HepG2 (cell line): ENCODE data around the gene OR13J1. TPM values are rescaled to one million over a fixed set of nuclear protein-coding genes. Genes with fewer than 3 reads are reported as not detected.

Source experiments
- ATAC-seq: fragments of 200-7000 bp; cut with Tn5 transposase; 3 replicates; pipeline ENCODE4 v1.9.1; 2020; ENCODE audit warnings: mild to moderate bottlenecking, moderate library complexity
- BruUV-seq: library from RNA; stranded (reverse); fragments of 400-500 nt; replicated peaks from 2 replicates; lab custom pipeline; 2021; lab: Mats Ljungman, UMichigan
- CTCF ChIA-PET: fragments of 300-600 bp; formaldehyde crosslinking; extraction: SDS; loops from one replicate; lab custom pipeline; 2021; ENCODE audit warnings: low total read pairs, inconsistent platforms, low intra/inter-chr PET ratio; lab: Yijun Ruan, JAX
- POLR2A ChIA-PET: fragments of 350-600 bp; sonication (Branson Sonifier 250); formaldehyde crosslinking; loops from one replicate; lab custom pipeline; 2020; ENCODE audit warnings: antibody characterized with exemption, inconsistent platforms; lab: Yijun Ruan, JAX
- DNase-seq: peaks from one replicate; pipeline ENCODE4 v3.0.0-alpha.2; 2015; ENCODE audit warnings: low spot score
- FAIRE-seq: peaks from 3 replicates; lab custom pipeline; 2011; peaks lifted over from hg19 to GRCh38; lab: Jason Lieb, UNC
- H2AFZ ChIP-seq: one replicate; pipeline ENCODE4 v1.6.1; 2011; ENCODE audit warnings: low read length, inconsistent platforms
- H3K27ac ChIP-seq: fragments of 300-600 bp; 3 replicates; pipeline ENCODE4 v1.8.0; 2011; ENCODE audit warnings: mixed run types, mild to moderate bottlenecking, mixed read lengths, low read length, inconsistent platforms; ENCODE audit not compliant: insufficient read depth; ENCODE audit errors: extremely low read length
- H3K27me3 ChIP-seq, 2 experiments: fragments of 200-600 bp in 1 of 2; 2 replicates in 1 of 2; 3 replicates in 1 of 2; pipeline versions ENCODE4 v1.6.0 to v1.8.0; 2011; ENCODE audit warnings: low read length in 2 of 2, mild to moderate bottlenecking in 2 of 2, moderate library complexity in 2 of 2, inconsistent platforms in 1 of 2; ENCODE audit not compliant: insufficient read depth in 2 of 2, control insufficient read depth in 1 of 2
- H3K36me3 ChIP-seq, 2 experiments: fragments of 200-600 bp in 1 of 2; replicated peaks in 1 of 2; 2 replicates in 1 of 2; 3 replicates in 1 of 2; pipeline versions ENCODE4 v1.5.1 to v1.8.0; 2011; ENCODE audit warnings: low read length in 2 of 2, inconsistent platforms in 1 of 2; ENCODE audit not compliant: insufficient read depth in 2 of 2, control insufficient read depth in 1 of 2
- H3K4me1 ChIP-seq: 2 replicates; pipeline ENCODE4 v1.5.1; 2012; ENCODE audit warnings: low read length, inconsistent platforms; ENCODE audit not compliant: insufficient read depth
- H3K4me2 ChIP-seq: 2 replicates; pipeline ENCODE4 v1.6.0; 2011; ENCODE audit warnings: low read depth, low read length, inconsistent platforms
- H3K4me3 ChIP-seq, 3 experiments: fragments of 200-600 bp in 1 of 3; sonication (generic), shearing (Covaris generic) in 1 of 3; replicated peaks in 1 of 3; 2 replicates each; pipeline ENCODE4 v1.5.1; 2011 to 2016; ENCODE audit warnings: low read length in 3 of 3, inconsistent platforms in 2 of 3, low read depth in 2 of 3, mild to moderate bottlenecking in 2 of 3, control low read depth in 1 of 3, mixed read lengths in 1 of 3; ENCODE audit not compliant: insufficient read depth in 1 of 3
- H3K79me2 ChIP-seq: one replicate; pipeline ENCODE4 v1.6.1; 2011; ENCODE audit warnings: low read length, inconsistent platforms; ENCODE audit not compliant: insufficient read depth
- H3K9ac ChIP-seq: 2 replicates; pipeline ENCODE4 v1.6.0; 2011; ENCODE audit warnings: mild to moderate bottlenecking, low read depth, low read length, inconsistent platforms; ENCODE audit not compliant: insufficient read depth
- H3K9me3 ChIP-seq: 2 replicates; pipeline ENCODE4 v1.5.1; 2012; ENCODE audit warnings: mild to moderate bottlenecking, low read length
- H4K20me1 ChIP-seq: 2 replicates; pipeline ENCODE4 v1.6.0; 2011; ENCODE audit warnings: inconsistent platforms, mild to moderate bottlenecking, low read length, moderate library complexity; ENCODE audit not compliant: insufficient read depth
- KAT8 ChIP-seq: IDR thresholded peaks from 2 replicates; pipeline ENCODE4 v1.6.1; 2016; ENCODE audit warnings: missing genetic modification reagents, missing compliant biosample characterization
- NR2F6 ChIP-seq, 2 experiments: IDR thresholded peaks; 2 replicates each; pipeline ENCODE4 v1.6.1; 2016; ENCODE audit warnings: antibody characterized with exemption in 1 of 2, mild to moderate bottlenecking in 1 of 2
- PATZ1 ChIP-seq: sonication (generic); formaldehyde crosslinking; IDR thresholded peaks from 2 replicates; pipeline ENCODE4 v1.4.0; 2020; ENCODE audit warnings: missing genetic modification reagents
- TBP ChIP-seq: sonication (generic); formaldehyde crosslinking; IDR thresholded peaks from 2 replicates; pipeline ENCODE4 v1.5.0; 2020; ENCODE audit warnings: missing genetic modification reagents
- TGIF2 ChIP-seq: IDR thresholded peaks from 2 replicates; pipeline ENCODE4 v1.6.1; 2016; ENCODE audit warnings: control low read depth, missing compliant biosample characterization
- ZBTB1 ChIP-seq: sonication (generic); formaldehyde crosslinking; IDR thresholded peaks from 2 replicates; pipeline ENCODE4 v1.4.0; 2020; ENCODE audit warnings: missing genetic modification reagents, borderline replicate concordance
- ZFP36 ChIP-seq: fragments of 150-350 bp; IDR thresholded peaks from 2 replicates; pipeline ENCODE4 v1.6.1; 2018; ENCODE audit warnings: borderline replicate concordance, low read length, low read depth; ENCODE audit not compliant: partially characterized antibody
- ZNF10 ChIP-seq: sonication (generic); formaldehyde crosslinking; IDR thresholded peaks from 2 replicates; pipeline ENCODE4 v1.4.0; 2020; ENCODE audit warnings: mild to moderate bottlenecking, low read depth, missing genetic modification reagents, borderline replicate concordance
- ZNF101 ChIP-seq: sonication (generic); formaldehyde crosslinking; IDR thresholded peaks from 2 replicates; pipeline ENCODE4 v1.4.0; 2020; ENCODE audit warnings: mild to moderate bottlenecking, low read depth, missing genetic modification reagents, borderline replicate concordance
- ZNF335 ChIP-seq: sonication (generic); formaldehyde crosslinking; IDR thresholded peaks from 2 replicates; pipeline ENCODE4 v1.4.0; 2020; ENCODE audit warnings: missing genetic modification reagents
- WGBS: methylation state at CpG from one replicate; pipeline ENCODE4 v1.1.6; 2017; ENCODE audit warnings: low lambda C conversion rate; 5-methylcytosine and 5-hydroxymethylcytosine counted together
- in situ Hi-C: cut with HindIII; loops from 2 replicates; pipeline ENCODE4 v1.10.0; 2017; ENCODE audit warnings: low pct_unique_long_range_greater_than_20kb; ENCODE audit not compliant: extremely low pct_ligation_motif_present
- intact Hi-C: fragments of 100-400 bp; cut with micrococcal nuclease; formaldehyde crosslinking; loops from one replicate; pipeline ENCODE4 v1.10.0; 2022; ENCODE audit not compliant: unreplicated experiment
- polyA plus RNA-seq, 8 experiments: library from polyadenylated mRNA; depleted of rRNA in 3 of 8; stranded (reverse) in 7 of 8; unstranded in 1 of 8; fragments of >200 nt; fragmentation: Illumina TruSeq in 4 of 8; extraction: Trizol in 4 of 8; gene quantifications; 2 replicates each; pipeline versions ENCODE4 v1.2.1 to v1.2.3, GENCODE V29; 2011 to 2016; ENCODE audit warnings: low read depth in 4 of 8, missing spikeins in 1 of 8, mixed read lengths in 1 of 8; ENCODE audit not compliant: insufficient read depth in 1 of 8
- total RNA-seq, 5 experiments: library from RNA; depleted of rRNA; stranded (reverse); fragments of >200 nt; fragmentation: Illumina TruSeq; extraction: Trizol; gene quantifications; 2 replicates each; pipeline ENCODE4 v1.2.3, GENCODE V29; 2016; ENCODE audit warnings: low read depth in 1 of 5
- TF ChIP-seq, protein P1 (sequence below): sonication (generic); formaldehyde crosslinking; IDR thresholded peaks from 2 replicates; pipeline ENCODE4 v1.4.0; 2020; ENCODE audit warnings: missing genetic modification reagents, borderline replicate concordance
- TF ChIP-seq, protein P2 (sequence below), 2 experiments: sonication (generic) in 1 of 2; formaldehyde crosslinking in 1 of 2; IDR thresholded peaks; 2 replicates each; pipeline versions ENCODE4 v1.4.0 to v1.6.1; 2016 to 2020; ENCODE audit warnings: borderline replicate concordance in 1 of 2, low read depth in 1 of 2, mild to moderate bottlenecking in 1 of 2, missing genetic modification reagents in 1 of 2
- TF ChIP-seq, protein P3 (sequence below): sonication (generic); formaldehyde crosslinking; IDR thresholded peaks from 2 replicates; pipeline ENCODE4 v1.4.0; 2020; ENCODE audit warnings: mild to moderate bottlenecking, missing genetic modification reagents
- TF ChIP-seq, protein P4 (sequence below): sonication (generic); formaldehyde crosslinking; IDR thresholded peaks from 2 replicates; pipeline ENCODE4 v1.8.0; 2023; ENCODE audit warnings: mild to moderate bottlenecking, missing genetic modification reagents

OR13J1 gene
- total and polyA plus RNA-seq, 2 of the 13 experiments (the other 11 are each of a cell fraction or from before 2014, with no cell fraction given) = not detected

DNA sequence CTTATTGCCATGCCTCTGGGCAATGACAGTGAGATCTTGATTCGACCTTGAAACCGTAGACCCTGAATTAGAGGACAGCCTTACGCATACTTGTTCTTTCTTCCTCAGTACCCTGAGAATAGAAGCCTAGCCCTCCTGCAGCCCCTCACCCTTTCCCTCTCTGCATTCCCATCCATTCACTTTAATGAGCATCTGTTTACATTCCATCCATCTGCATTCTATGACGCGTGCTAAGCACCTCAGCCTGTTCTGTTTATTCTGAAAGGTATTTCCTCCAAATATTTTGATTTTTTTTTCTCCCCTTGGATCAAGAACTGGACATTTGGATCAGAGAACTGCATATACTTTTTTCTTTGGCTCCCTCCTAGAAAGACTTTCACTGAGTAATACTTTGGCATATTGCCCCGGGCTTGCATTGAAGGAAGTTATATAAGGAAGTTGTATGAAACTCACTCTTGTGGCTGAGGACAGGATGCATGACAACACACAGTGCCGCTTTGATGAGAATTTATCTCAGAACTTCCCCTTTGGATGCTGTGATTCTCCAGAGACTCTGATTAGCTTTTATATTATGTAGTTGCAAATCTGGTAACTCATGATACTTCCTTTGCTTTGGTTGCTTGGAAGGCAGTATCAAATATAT, 25.5 kb downstream of the OR13J1 start:
- TF ChIP-seq NR2F6 (IDR thresholded peaks at IDR 0.05) (no peak), NR2F6 (CRISPR knock-in tag; IDR thresholded peaks at IDR 0.05) (no peak), ZFP36 (no peak), ZNF10 (no peak), TGIF2 (CRISPR knock-in tag) (no peak), ZNF335 (CRISPR knock-in tag) (no peak), ZNF101 (CRISPR knock-in tag) (no peak), ZBTB1 (no peak), TBP (no peak), PATZ1 (CRISPR knock-in tag) (no peak), KAT8 (CRISPR knock-in tag) (no peak)
- TF ChIP-seq, protein P1, sequence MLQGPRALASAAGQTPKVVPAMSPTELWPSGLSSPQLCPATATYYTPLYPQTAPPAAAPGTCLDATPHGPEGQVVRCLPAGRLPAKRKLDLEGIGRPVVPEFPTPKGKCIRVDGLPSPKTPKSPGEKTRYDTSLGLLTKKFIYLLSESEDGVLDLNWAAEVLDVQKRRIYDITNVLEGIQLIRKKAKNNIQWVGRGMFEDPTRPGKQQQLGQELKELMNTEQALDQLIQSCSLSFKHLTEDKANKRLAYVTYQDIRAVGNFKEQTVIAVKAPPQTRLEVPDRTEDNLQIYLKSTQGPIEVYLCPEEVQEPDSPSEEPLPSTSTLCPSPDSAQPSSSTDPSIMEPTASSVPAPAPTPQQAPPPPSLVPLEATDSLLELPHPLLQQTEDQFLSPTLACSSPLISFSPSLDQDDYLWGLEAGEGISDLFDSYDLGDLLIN = no peak
- TF ChIP-seq, protein P2, sequence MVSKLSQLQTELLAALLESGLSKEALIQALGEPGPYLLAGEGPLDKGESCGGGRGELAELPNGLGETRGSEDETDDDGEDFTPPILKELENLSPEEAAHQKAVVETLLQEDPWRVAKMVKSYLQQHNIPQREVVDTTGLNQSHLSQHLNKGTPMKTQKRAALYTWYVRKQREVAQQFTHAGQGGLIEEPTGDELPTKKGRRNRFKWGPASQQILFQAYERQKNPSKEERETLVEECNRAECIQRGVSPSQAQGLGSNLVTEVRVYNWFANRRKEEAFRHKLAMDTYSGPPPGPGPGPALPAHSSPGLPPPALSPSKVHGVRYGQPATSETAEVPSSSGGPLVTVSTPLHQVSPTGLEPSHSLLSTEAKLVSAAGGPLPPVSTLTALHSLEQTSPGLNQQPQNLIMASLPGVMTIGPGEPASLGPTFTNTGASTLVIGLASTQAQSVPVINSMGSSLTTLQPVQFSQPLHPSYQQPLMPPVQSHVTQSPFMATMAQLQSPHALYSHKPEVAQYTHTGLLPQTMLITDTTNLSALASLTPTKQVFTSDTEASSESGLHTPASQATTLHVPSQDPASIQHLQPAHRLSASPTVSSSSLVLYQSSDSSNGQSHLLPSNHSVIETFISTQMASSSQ (IDR thresholded peaks at IDR 0.05; ENCODE audit: low read depth) = no peak
- TF ChIP-seq, protein P2 (CRISPR knock-in tag; IDR thresholded peaks at IDR 0.05; ENCODE audit: borderline replicate concordance) = no peak
- TF ChIP-seq, protein P3, sequence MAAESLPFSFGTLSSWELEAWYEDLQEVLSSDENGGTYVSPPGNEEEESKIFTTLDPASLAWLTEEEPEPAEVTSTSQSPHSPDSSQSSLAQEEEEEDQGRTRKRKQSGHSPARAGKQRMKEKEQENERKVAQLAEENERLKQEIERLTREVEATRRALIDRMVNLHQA (CRISPR knock-in tag) = no peak
- TF ChIP-seq, protein P4, sequence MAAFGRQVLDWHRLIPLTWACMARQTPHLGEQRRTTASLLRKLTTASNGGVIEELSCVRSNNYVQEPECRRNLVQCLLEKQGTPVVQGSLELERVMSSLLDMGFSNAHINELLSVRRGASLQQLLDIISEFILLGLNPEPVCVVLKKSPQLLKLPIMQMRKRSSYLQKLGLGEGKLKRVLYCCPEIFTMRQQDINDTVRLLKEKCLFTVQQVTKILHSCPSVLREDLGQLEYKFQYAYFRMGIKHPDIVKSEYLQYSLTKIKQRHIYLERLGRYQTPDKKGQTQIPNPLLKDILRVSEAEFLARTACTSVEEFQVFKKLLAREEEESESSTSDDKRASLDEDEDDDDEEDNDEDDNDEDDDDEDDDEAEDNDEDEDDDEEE (CRISPR knock-in tag) = no peak
- Histone ChIP-seq H4K20me1 (no peaks in the 10 kb centered on the region), H3K9ac (no peak overlapping the region), H3K27me3 (no peaks in the 10 kb centered on the region), H3K9me3 (no peaks in the 10 kb centered on the region), H3K4me1 (no peaks in the 10 kb centered on the region), H3K79me2 (no peaks in the 10 kb centered on the region), H3K4me3 (no peak overlapping the region), H3K36me3 (no peaks in the 10 kb centered on the region), H2AFZ (no peak overlapping the region), H3K27ac (no peak overlapping the region), H3K4me2 (no peak overlapping the region)
- CTCF ChIA-PET = no interaction called here
- ATAC-seq = no peak
- intact Hi-C loops (no loop called here), in situ Hi-C loops (no loop called here)
- WGBS = 77% methylated on average over 7 of the region's 7 CpGs
- BruUV-seq = no TSS peak
- no peak for FAIRE-seq
- no peak for DNase-seq
- POLR2A ChIA-PET = no interaction called here
